Measurements from ENCODE around the gene PDE6A. TPM values are rescaled to one million over a fixed set of nuclear protein-coding genes. Genes with fewer than 3 reads are reported as not detected.

Gene PDE6A
- total RNA-seq, 1 donor: not detected

DNA sequence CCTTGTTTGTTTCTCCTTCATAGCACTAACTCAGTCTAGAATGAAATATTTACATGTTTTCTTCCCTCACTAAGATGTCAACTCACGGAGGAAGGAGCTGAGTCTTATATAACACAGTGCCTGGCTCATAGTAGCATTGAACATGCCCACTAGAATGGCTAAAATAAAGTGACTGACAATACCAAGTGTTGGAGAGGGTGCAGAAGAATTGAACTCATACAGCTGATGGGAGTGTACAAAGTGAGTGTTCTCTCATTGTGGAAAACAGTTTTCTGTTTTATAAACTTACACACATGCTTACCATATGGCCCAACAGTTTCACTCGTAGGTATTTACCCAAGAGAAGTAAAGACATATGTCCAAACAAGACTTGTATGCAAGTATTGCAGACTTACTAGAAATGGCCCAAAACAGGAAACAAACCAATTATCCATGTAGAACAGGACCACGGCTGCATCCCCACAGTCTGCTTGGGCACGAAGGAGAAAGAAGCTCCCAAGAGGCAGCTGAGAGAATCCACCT, 127.0 kb downstream of the PDE6A start:
- H3K4me3 ChIP-seq (ENCODE audit: low read depth, low read length): no peak overlapping the region
- DNase-seq (ENCODE audit: low read depth): no peak
- TF ChIP-seq, protein P1, sequence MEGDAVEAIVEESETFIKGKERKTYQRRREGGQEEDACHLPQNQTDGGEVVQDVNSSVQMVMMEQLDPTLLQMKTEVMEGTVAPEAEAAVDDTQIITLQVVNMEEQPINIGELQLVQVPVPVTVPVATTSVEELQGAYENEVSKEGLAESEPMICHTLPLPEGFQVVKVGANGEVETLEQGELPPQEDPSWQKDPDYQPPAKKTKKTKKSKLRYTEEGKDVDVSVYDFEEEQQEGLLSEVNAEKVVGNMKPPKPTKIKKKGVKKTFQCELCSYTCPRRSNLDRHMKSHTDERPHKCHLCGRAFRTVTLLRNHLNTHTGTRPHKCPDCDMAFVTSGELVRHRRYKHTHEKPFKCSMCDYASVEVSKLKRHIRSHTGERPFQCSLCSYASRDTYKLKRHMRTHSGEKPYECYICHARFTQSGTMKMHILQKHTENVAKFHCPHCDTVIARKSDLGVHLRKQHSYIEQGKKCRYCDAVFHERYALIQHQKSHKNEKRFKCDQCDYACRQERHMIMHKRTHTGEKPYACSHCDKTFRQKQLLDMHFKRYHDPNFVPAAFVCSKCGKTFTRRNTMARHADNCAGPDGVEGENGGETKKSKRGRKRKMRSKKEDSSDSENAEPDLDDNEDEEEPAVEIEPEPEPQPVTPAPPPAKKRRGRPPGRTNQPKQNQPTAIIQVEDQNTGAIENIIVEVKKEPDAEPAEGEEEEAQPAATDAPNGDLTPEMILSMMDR (IDR thresholded peaks at IDR 0.05; ENCODE audit: insufficient read depth, low read length): no peak

DNA sequence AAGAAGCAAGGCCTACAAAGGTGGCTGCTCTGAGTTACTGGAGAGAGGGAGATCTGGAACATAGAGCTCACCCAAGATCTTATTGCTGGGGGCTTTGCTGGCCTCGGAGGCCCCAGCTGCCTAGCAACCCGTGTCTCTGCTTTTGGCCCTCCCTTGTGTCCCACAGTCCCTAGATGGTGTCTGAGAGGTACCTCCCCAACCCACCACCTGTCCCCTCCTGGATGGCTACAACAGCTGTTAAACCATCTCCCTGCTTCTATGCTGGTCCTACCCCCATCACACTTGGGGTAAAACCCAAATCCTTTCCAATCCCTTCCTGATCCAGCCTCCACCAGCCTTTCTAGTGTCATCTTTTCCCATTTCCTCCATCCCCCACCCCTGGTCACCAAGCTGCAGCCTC, 127.9 kb downstream of the PDE6A start:
- TF ChIP-seq, protein P1 (IDR thresholded peaks at IDR 0.05; ENCODE audit: insufficient read depth, low read length): no peak
- DNase-seq (ENCODE audit: low read depth): no peak
- no peak overlapping the region for H3K4me3 ChIP-seq (ENCODE audit: low read depth, low read length)

DNA sequence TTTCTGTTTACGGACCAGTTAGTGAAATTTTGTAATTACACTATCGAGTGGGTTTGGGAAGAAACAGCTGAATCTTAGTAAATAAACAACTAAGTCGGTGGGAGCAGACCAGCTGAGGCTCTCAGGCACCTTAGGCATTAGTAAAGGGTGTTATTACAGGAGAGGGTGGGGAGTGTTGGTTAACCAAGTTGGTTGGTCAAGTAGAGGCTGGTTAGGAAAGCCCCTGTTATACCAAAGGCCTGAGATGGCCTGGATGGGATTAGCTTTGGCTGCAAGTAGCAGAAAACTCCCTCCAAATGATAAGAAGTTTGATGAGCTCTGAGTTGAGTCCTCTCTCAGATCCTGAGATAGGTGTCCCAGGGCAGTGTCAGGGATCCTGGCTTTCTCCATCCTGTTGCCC, 133.1 kb downstream of the PDE6A start:
- TF ChIP-seq, protein P1 (IDR thresholded peaks at IDR 0.05; ENCODE audit: insufficient read depth, low read length): no peak
- H3K4me3 ChIP-seq (ENCODE audit: low read depth, low read length): no peak overlapping the region
- no peak for DNase-seq (ENCODE audit: low read depth)

DNA sequence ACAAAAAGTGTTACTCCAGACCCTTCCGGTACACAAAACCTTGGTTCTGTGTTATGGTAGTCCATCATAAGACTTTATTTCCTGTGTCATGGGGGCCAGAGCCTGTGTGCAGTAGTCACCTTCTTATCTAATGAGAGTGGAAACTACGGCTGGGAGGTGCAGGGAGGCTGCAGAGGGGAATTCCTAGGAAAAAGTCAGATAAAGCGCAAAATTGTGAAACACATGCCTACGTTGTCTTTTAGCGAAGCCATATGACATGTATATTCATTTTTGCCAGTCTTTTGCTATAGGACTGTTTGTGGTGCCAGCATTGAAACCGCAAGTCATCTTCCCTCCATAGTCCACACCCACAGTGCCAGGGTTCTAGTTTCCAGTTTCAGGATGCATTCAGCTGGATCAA, 133.7 kb downstream of the PDE6A start:
- no peak for DNase-seq (ENCODE audit: low read depth)
- H3K4me3 ChIP-seq (ENCODE audit: low read depth, low read length): no peak overlapping the region

DNA sequence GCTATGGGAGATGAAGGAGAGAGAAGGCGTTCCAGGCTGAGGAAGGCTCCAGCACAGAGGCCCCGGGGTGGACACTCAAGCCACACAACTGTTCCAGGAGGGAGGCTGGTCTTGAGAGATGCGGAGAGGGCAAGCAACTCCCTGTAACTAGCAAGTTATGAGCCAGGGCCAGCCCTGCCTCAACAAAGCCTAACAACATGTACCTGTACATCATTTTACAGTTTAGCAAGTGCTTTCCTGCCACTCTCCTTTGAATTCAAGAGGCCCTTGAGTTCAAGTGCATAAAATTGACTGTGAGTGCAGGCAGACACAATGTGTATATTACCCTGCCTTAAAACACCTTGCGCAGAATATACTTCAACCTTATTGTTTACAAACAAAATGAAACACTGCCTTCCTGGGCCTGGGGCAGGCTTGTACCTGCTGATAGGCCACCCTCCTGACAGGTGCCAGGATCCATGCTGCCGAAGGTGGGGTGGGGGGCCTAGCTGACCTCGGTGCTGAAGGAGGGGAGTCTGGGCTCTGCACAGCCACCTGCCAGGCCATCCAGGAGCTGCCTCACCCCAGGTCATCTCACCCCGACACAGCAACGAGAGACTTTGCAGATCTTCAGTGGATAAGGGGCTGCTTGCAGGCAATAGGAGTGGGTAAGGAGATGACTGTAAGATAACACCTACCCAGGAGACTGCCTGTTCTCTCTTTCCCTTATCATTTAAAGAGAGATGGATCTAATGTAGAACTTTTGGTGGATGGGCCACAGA, 134.5 kb downstream of the PDE6A start:
- no peak for DNase-seq (ENCODE audit: low read depth)
- no peak overlapping the region for H3K4me3 ChIP-seq (ENCODE audit: low read depth, low read length)
- TF ChIP-seq, protein P1 (IDR thresholded peaks at IDR 0.05; ENCODE audit: insufficient read depth, low read length): no peak

More for the DNA sequence above, 133.7 kb downstream of the PDE6A start:
- TF ChIP-seq, protein P1 (IDR thresholded peaks at IDR 0.05; ENCODE audit: insufficient read depth, low read length): no peak

DNA sequence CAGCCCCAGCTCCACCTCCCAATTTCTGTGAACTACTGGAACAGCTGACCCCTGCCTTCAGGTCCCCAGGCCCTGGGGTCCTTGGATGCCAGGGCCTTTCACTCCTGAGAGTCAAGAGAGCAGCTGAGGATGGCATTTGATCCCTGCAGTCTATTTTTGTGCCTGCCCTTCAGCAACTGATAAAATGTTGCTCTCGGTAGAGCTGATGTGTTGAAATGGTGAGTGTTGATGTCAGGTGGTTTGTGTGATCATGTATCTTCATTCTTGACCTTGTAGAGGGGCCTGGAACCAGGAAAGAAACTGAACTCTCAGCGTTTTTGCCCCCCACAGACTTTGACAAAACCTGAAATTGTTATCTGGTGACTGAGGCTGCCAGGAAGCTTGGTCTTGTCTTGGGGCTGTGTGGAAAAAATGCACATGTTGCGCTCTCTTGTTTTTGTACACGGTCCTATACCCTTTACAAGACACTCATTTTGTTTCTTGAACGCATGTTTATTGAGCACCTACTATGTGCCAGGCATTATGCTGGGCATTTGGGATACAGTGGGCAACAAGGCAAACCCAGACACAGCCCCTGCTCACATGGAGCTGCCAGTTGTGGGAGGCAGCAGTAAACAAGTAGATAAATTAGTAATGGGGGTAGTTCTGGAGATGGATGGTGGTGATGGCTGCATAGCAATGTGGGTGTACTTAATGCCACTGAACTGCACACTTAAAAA, 136.2 kb downstream of the PDE6A start:
- no peak for DNase-seq (ENCODE audit: low read depth)
- TF ChIP-seq, protein P1 (IDR thresholded peaks at IDR 0.05; ENCODE audit: insufficient read depth, low read length): no peak
- no peak overlapping the region for H3K4me3 ChIP-seq (ENCODE audit: low read depth, low read length)

Small RNA genes lying within 50 kb of the gene (small RNA-seq; reads per million reads assigned to genes)
- gene RF00019: not detected

Other genes with a start within 250 kb of the PDE6A start
- gene PPARGC1B, start 214.5 kb downstream of the PDE6A start, total RNA-seq (ENCODE audit: low replicate concordance): 0.18 and 2.9 TPM in 2 replicates
- gene SLC26A2, start 16.0 kb upstream of the PDE6A start, total RNA-seq (ENCODE audit: low replicate concordance): 12.7 and 20.2 TPM in 2 replicates
- 5.7 and 7.3 TPM in 2 replicates for gene TIGD6, start 55.9 kb upstream of the PDE6A start, total RNA-seq (ENCODE audit: low replicate concordance)
- gene HMGXB3, start 55.9 kb upstream of the PDE6A start, total RNA-seq (ENCODE audit: low replicate concordance): 35.4 and 108 TPM in 2 replicates
- under 0.01 and 0.16 TPM in 2 replicates for gene CSF1R, start 141.8 kb upstream of the PDE6A start, total RNA-seq (ENCODE audit: low replicate concordance)
- gene PDGFRB, start 211.1 kb upstream of the PDE6A start, total RNA-seq (ENCODE audit: low replicate concordance): 111 and 180 TPM in 2 replicates
- 0.18 and 0.65 TPM in 2 replicates for gene CDX1, start 222.0 kb upstream of the PDE6A start, total RNA-seq (ENCODE audit: low replicate concordance)
- gene SLC6A7, start 245.3 kb upstream of the PDE6A start, total RNA-seq (ENCODE audit: low replicate concordance): not detected in 2 replicates

Data from fibroblast of the aortic adventitia (primary cell).